Measurements from ENCODE around the gene FAM163A.

DNA sequence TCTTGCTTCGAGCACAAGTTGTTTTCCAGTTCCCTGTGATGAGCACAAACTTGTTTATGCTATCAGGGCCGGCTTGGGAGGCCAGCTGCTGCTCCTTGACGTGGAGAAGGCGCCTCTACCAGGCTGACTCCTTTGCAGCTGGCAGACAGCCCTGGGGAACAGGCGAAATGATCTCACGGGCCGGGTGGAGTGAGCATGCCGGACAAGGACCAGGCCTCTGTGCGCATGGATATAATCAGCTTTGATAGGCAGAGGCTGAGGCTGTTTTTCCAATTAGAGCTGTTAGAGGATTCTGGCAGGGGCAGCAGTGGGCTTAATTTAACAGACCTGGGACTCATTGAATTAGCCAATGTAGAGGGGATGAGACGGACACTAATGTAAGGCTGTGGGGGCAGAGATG is 38.9 kb downstream of the FAM163A start:
- no peak for TF ChIP-seq CTCF (IDR thresholded peaks at IDR 0.05)
- no peak for TF ChIP-seq POLR2AphosphoS5 (IDR thresholded peaks at IDR 0.05)

Data from prostate gland (tissue), 2 donors.